ENCODE measurements around the gene REXO5.

GRCh38 chr16:20851601-20852000, 45.3 kb downstream of the REXO5 start:
- no peak for TF ChIP-seq CTCF (conservative IDR thresholded peaks at IDR 0.05; ENCODE audit: low read length)
- no peak for TF ChIP-seq EZH2phosphoT487 (IDR thresholded peaks at IDR 0.05; ENCODE audit: borderline replicate concordance, low read depth, low read length)
